Activated CD8-positive, alpha-beta T cell treated with anti-CD3 and anti-CD28 coated beads, Interleukin-2, amount 10 ng/mL, durations not matched to agents 7 days and 5 days (primary cell): Measurements from ENCODE around the gene TGM5. TPM values are rescaled to one million over a fixed set of nuclear protein-coding genes. Genes with fewer than 3 reads are reported as not detected.

ENCODE experiments used
- ATAC-seq: fragments of 150-1000 bp; cut with Tn5 transposase; one replicate; pipeline ENCODE4 v1.10.0; 2021; ENCODE audit warnings: moderate library complexity
- CTCF ChIA-PET: fragments of 350-600 bp; sonication (Branson Sonifier 250); formaldehyde crosslinking; loops from one replicate; lab custom pipeline; 2021; ENCODE audit warnings: antibody characterized with exemption; lab: Charles Lee
- POLR2A ChIA-PET: fragments of 350-600 bp; sonication (Branson Sonifier 250); formaldehyde crosslinking; loops from one replicate; lab custom pipeline; 2021; ENCODE audit warnings: antibody characterized with exemption; lab: Charles Lee
- DNase-seq: peaks from one replicate; pipeline ENCODE4 v3.0.0-alpha.2; 2020
- H3K27ac Mint-ChIP-seq: one replicate; pipeline ENCODE4 v1.8.0; 2021; ENCODE audit warnings: mild to moderate bottlenecking, mixed read lengths
- H3K27me3 Mint-ChIP-seq: one replicate; pipeline ENCODE4 v1.8.0; 2021; ENCODE audit warnings: low read depth, mixed read lengths
- H3K36me3 Mint-ChIP-seq: one replicate; pipeline ENCODE4 v1.8.0; 2021; ENCODE audit warnings: low read depth, mixed read lengths
- H3K4me1 Mint-ChIP-seq: one replicate; pipeline ENCODE4 v1.8.0; 2021; ENCODE audit warnings: low read depth, mixed read lengths
- H3K4me3 Mint-ChIP-seq: one replicate; pipeline ENCODE4 v1.8.0; 2021; ENCODE audit warnings: mild to moderate bottlenecking, mixed read lengths
- H3K9me3 Mint-ChIP-seq: one replicate; pipeline ENCODE4 v1.8.0; 2022; ENCODE audit warnings: mixed read lengths; ENCODE audit not compliant: insufficient read depth
- total RNA-seq, 2 experiments: library from RNA; stranded (reverse); gene quantifications; one replicate each; pipeline ENCODE4 v1.2.3, GENCODE V29; 2021

Gene TGM5
- total RNA-seq, 2 experiments from 2014 or later = 0.31 to 0.37 TPM

DNA sequence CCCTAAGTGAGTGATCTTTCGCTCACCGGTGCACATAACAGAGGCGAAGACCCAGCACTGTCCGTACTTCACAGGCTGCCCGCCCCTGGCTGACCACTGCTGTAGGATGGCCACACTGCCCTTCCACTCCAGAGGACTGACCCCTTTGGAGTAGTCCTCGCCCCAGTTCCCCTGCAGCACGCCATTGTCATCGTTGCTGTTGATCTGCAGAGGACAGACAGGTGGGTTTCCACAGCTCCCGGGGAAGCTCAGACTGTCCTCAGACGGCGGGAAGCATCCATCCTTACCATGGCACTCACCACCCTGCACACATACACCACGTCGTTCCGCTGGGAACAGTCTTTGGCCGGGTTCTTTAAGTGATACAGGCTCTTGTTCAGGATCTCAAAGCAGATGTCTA is 20.5 kb upstream of the TGM5 start:
- ATAC-seq = no peak

DNA sequence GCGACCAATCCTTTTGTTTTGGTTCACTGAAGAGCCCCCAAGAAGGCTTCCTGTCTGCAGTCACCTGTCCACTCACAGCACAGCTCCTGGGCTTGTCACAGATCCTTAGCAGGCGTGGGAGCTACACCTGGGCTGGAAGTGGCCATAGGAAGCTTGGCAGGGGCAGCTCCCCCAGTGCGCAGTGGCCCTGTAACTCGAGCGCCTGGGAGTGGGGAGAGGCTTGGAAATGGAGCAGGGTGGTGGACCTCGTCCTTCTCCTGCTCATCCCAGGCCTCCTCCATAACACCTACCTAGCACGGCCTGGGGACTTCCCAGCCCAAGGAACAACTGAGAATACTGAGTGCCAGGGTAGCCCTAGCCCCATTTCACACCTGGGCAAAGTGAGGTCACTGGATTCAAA is 19.3 kb upstream of the TGM5 start:
- POLR2A ChIA-PET = interaction anchor here (1.0 to 1.9 kb wide), 4 partner anchors 33 to 100 kb away, joined by 3 to 13 read pairs (median 4); no protein-coding TSS in a partner anchor

More for the DNA sequence above, 20.5 kb upstream of the TGM5 start:
- Mint-ChIP-seq H3K4me1 (peaks cover 12% of the 10 kb centered on the region), H3K36me3 (no peaks in the 10 kb centered on the region), H3K27ac (no peak overlapping the region), H3K9me3 (no peaks in the 10 kb centered on the region), H3K27me3 (peaks cover 28% of the 10 kb centered on the region), H3K4me3 (no peak overlapping the region)
- DNase-seq = no peak
- POLR2A ChIA-PET = no interaction called here
- CTCF ChIA-PET = interaction anchor here (0.7 to 6.7 kb wide), 4 partner anchors 18 to 270 kb away, joined by 3 to 274 read pairs (median 46); partner anchors contain the start of gene TGM5

GRCh38 chr15:43285609-43286037 is 18.9 kb upstream of the TGM5 start:
- peak; percentile 79 for DNase-seq
- ATAC-seq = peak; percentile 61
- Mint-ChIP-seq H3K27me3 (peaks cover 18% of the 10 kb centered on the region), H3K4me1 (peaks cover 12% of the 10 kb centered on the region), H3K36me3 (no peaks in the 10 kb centered on the region), H3K4me3 (no peak overlapping the region), H3K27ac (peak overlapping the region; percentile 28), H3K9me3 (no peaks in the 10 kb centered on the region)
- POLR2A ChIA-PET = interaction anchor here (1.0 to 1.9 kb wide), 4 partner anchors 33 to 99 kb away, joined by 3 to 13 read pairs (median 4); no protein-coding TSS in a partner anchor
- CTCF ChIA-PET = interaction anchor here (0.6 to 6.7 kb wide), 48 partner anchors 10 to 600 kb away, joined by 3 to 274 read pairs (median 4); partner anchors contain the start of genes TGM5, TGM7, TMEM62 and TUBGCP4

More for the DNA sequence above, 19.3 kb upstream of the TGM5 start:
- Mint-ChIP-seq H3K27me3 (peaks cover 23% of the 10 kb centered on the region), H3K4me3 (no peak overlapping the region), H3K27ac (no peak overlapping the region), H3K36me3 (no peaks in the 10 kb centered on the region), H3K4me1 (peaks cover 12% of the 10 kb centered on the region), H3K9me3 (no peaks in the 10 kb centered on the region)
- CTCF ChIA-PET = interaction anchor here (0.6 to 6.7 kb wide), 39 partner anchors 10 to 601 kb away, joined by 3 to 274 read pairs (median 4); partner anchors contain the start of genes TGM5, TGM7, TUBGCP4 and ZSCAN29
- no peak for DNase-seq
- ATAC-seq = no peak

- Mint-ChIP-seq H3K27ac (no peak overlapping the region), H3K27me3 (peaks cover 16% of the 10 kb centered on the region), H3K4me3 (no peak overlapping the region), H3K9me3 (no peaks in the 10 kb centered on the region), H3K4me1 (peaks cover 12% of the 10 kb centered on the region), H3K36me3 (no peaks in the 10 kb centered on the region)
- ChIA-PET CTCF (interaction anchor here (1.9 to 6.7 kb wide), 4 partner anchors 15 to 97 kb away, joined by 6 to 274 read pairs (median 46); partner anchors contain the start of gene TGM5), POLR2A (no interaction called here)
- DNase-seq (no peak), ATAC-seq (no peak)
Measured at GRCh38 chr15:43283526-43283925, 16.8 kb upstream of the TGM5 start.

DNA sequence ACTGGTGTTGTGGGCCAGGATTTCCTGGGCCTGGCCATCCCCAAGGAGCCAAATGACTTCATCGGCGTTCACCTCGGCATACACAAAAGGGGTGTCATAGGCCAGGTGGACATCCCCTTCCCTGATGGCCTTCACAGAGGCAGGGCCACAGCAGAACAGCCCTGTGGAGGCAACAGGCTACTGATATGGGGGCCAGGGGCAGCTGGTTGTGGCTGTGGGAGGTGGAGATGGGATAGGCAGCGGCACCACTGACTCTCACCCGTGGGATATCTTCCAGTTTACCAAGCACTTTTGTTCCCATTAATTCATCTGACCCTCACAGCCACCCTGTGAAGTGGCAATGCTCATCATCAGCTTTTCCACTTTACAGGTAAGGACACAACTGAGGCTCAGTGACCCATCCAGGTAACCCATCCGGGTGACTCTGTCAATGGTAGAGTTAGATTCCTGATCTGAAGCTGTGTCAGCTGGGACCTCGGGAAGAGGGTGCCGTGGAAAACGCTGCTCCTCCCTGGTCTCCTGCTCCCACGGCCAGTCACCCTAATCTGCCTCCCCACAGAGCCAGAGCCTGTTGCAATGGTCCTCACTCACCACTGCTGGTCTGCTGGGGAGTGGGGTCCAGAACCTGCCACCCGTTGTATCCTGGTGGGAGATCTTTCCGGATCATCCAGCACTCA is 15.3 kb upstream of the TGM5 start:
- Mint-ChIP-seq H3K4me3 (no peak overlapping the region), H3K27me3 (peaks cover 6% of the 10 kb centered on the region), H3K36me3 (no peaks in the 10 kb centered on the region), H3K9me3 (no peaks in the 10 kb centered on the region), H3K27ac (no peak overlapping the region), H3K4me1 (peaks cover 12% of the 10 kb centered on the region)
- DNase-seq (no peak), ATAC-seq (no peak)
- POLR2A ChIA-PET = no interaction called here
- CTCF ChIA-PET = interaction anchor here (1.9 to 6.7 kb wide), 2 partner anchors 55 to 96 kb away, joined by 6 to 274 read pairs; no protein-coding TSS in a partner anchor

DNA sequence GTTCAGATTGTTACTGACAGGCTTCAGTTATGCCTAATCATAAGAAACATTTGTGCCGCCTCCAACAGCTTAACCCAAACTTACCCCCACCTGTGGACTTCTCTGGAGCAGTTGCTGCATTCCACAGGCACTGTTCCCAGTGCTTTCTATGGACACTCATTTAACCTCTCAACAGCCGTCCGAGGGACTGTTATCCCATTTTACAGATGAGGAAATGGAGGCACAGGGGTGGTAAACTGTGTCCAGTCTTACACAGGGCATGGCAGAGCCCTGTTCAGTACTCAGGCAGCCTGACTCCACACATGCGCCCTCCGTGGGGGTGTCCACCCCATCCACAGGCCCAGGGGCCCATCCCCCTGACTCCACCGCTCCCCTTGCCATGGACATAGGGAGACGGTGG is 14.3 kb upstream of the TGM5 start:
- Mint-ChIP-seq H3K27ac (no peak overlapping the region), H3K27me3 (peaks cover 6% of the 10 kb centered on the region), H3K9me3 (no peaks in the 10 kb centered on the region), H3K4me3 (no peak overlapping the region), H3K4me1 (peaks cover 12% of the 10 kb centered on the region), H3K36me3 (no peaks in the 10 kb centered on the region)
- POLR2A ChIA-PET = no interaction called here
- DNase-seq = no peak
- no peak for ATAC-seq
- CTCF ChIA-PET = interaction anchor here (6.5 to 6.7 kb wide), 2 partner anchors 53 to 55 kb away, joined by 41 to 274 read pairs; no protein-coding TSS in a partner anchor

- Mint-ChIP-seq H3K4me1 (peaks cover 6% of the 10 kb centered on the region), H3K27me3 (peaks cover 8% of the 10 kb centered on the region), H3K9me3 (no peaks in the 10 kb centered on the region), H3K27ac (no peak overlapping the region), H3K4me3 (no peak overlapping the region), H3K36me3 (no peaks in the 10 kb centered on the region)
- CTCF ChIA-PET = interaction anchor here (6.5 kb wide), 1 partner anchor 54 kb away, joined by 41 read pairs; no protein-coding TSS in a partner anchor
- DNase-seq (no peak), ATAC-seq (no peak)
- POLR2A ChIA-PET = no interaction called here
Measured at GRCh38 chr15:43279496-43279895, 12.8 kb upstream of the TGM5 start.

GRCh38 chr15:43278869-43279268 is 12.1 kb upstream of the TGM5 start:
- ChIA-PET CTCF (interaction anchor here (6.5 kb wide), 1 partner anchor 53 kb away, joined by 41 read pairs; no protein-coding TSS in a partner anchor), POLR2A (no interaction called here)
- H3K27ac Mint-ChIP-seq = no peak overlapping the region
- H3K27me3 Mint-ChIP-seq = peaks cover 6% of the 10 kb centered on the region
- H3K4me3 Mint-ChIP-seq = no peak overlapping the region
- H3K9me3 Mint-ChIP-seq = no peaks in the 10 kb centered on the region
- no peaks in the 10 kb centered on the region for H3K36me3 Mint-ChIP-seq
- H3K4me1 Mint-ChIP-seq = no peaks in the 10 kb centered on the region
- ATAC-seq = no peak
- DNase-seq = no peak

- no peak for ATAC-seq
- CTCF ChIA-PET = interaction anchor here (6.5 kb wide), 1 partner anchor 52 kb away, joined by 41 read pairs; no protein-coding TSS in a partner anchor
- Mint-ChIP-seq H3K4me3 (no peak overlapping the region), H3K9me3 (no peaks in the 10 kb centered on the region), H3K27me3 (peaks cover 6% of the 10 kb centered on the region), H3K4me1 (no peaks in the 10 kb centered on the region), H3K27ac (no peak overlapping the region), H3K36me3 (no peaks in the 10 kb centered on the region)
- DNase-seq = no peak
- POLR2A ChIA-PET = no interaction called here
Measured at GRCh38 chr15:43277901-43278300, 11.2 kb upstream of the TGM5 start.

DNA sequence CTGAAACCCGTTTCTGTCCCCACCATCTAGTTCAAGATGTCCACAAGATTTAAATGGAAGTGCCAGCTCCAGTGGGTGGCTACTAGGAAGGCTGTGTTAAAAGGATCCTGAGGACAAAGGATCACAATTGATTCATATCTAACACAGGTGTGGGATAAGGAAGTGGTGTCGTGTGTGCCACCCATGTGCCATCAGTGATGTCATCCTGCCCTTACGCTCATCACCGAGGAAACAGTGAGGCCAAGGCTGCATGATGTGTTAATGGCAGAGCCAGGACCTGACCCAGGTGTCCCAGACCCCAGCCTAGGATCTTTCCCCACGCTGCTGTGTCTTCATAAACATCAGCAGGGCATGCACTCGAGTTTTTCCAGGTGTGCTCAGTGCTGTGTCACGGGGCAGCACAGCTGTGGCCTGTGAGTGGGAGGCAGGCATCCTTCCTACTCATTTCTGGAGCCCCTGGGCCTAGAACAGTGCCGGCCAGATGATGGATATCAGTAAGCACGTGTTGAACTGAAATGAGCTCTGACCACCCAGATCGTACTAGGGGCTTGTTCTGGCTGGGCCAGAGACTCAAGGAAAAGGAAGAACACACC is 10.6 kb upstream of the TGM5 start:
- ChIA-PET POLR2A (no interaction called here), CTCF (interaction anchor here (1.0 to 6.5 kb wide), 3 partner anchors 8 to 52 kb away, joined by 3 to 41 read pairs (median 22); no protein-coding TSS in a partner anchor)
- H3K36me3 Mint-ChIP-seq = peaks cover 2% of the 10 kb centered on the region
- no peak overlapping the region for H3K27ac Mint-ChIP-seq
- ATAC-seq (no peak), DNase-seq (no peak)
- no peak overlapping the region for H3K4me3 Mint-ChIP-seq
- H3K4me1 Mint-ChIP-seq = no peaks in the 10 kb centered on the region
- peaks cover 6% of the 10 kb centered on the region for H3K27me3 Mint-ChIP-seq
- H3K9me3 Mint-ChIP-seq = peaks cover 1% of the 10 kb centered on the region

DNA sequence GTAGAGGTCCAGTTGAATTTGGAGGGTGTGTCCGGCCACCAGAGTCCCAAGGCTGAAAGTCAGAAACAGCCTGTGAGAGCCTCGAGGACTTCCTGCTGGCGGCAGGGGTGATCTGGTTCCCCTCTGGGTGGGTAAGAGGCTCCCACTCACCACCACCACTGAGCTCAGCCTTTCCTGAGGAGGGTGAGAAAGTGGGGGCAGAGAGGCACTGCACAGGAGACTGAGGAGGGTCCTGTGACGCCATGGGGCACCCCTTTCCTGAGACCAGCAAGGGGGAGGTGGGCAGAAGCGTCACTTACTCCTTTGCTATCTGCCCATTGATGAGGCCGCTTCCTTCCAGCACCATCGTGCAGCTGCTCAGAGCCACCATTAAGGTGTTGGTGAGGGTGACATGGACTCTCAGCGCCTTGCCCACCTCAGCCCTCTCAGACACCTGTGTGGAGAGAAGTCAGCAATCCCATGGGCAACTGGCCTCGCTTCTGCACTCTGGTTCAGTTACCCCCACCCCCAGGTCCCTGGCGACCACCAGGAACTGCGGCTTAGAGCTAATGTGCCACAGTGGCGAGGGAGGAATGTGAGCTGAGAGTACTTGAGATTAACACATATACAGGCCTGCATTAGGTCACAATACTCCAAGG is 10.0 kb upstream of the TGM5 start:
- no peak for DNase-seq
- Mint-ChIP-seq H3K27ac (no peak overlapping the region), H3K27me3 (peaks cover 6% of the 10 kb centered on the region), H3K4me3 (no peak overlapping the region), H3K4me1 (peaks cover 2% of the 10 kb centered on the region), H3K9me3 (peaks cover 7% of the 10 kb centered on the region), H3K36me3 (peaks cover 7% of the 10 kb centered on the region)
- ChIA-PET CTCF (interaction anchor here (1.0 to 6.5 kb wide), 3 partner anchors 8 to 51 kb away, joined by 3 to 41 read pairs (median 22); no protein-coding TSS in a partner anchor), POLR2A (no interaction called here)
- no peak for ATAC-seq
